Measurements from ENCODE around the gene KLHL17.
"Not testable (repeated sequence)": the region's sequence is repeated elsewhere in the genome, so short reads cannot be mapped to it uniquely, and the experiment has no call there.

Gene KLHL17

DNA sequence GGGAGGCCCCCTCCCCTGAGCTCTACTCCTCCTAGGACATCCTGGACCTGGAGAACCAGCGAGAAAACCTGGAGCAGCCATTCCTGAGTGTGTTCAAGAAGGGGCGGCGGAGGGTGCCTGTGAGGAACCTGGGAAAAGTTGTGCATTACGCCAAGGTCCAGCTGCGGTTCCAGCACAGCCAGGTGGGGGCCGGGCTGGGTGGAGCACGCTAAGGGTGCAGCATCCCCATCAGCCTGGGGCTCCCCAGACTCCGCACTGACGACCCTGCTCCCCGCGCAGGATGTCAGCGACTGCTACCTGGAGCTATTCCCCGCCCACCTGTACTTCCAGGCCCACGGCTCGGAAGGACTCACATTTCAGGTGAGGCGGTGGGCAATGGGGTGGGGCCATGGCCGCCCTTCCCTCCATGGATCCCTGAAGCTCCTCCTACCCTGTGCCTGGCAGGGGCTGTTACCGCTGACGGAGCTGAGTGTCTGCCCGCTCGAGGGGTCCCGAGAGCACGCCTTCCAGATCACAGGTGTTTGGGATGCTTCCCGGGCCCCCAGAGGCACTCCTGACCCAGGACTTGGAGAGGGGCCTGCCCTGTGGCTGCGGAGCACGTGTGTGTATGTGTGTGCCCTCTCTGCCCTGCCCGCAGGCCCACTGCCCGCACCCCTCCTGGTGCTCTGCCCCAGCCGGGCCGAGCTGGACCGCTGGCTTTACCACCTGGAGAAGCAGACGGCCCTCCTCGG, 10.0 kb downstream of the KLHL17 start:
- no peak for DNase-seq (ENCODE audit: low read depth)

DNA sequence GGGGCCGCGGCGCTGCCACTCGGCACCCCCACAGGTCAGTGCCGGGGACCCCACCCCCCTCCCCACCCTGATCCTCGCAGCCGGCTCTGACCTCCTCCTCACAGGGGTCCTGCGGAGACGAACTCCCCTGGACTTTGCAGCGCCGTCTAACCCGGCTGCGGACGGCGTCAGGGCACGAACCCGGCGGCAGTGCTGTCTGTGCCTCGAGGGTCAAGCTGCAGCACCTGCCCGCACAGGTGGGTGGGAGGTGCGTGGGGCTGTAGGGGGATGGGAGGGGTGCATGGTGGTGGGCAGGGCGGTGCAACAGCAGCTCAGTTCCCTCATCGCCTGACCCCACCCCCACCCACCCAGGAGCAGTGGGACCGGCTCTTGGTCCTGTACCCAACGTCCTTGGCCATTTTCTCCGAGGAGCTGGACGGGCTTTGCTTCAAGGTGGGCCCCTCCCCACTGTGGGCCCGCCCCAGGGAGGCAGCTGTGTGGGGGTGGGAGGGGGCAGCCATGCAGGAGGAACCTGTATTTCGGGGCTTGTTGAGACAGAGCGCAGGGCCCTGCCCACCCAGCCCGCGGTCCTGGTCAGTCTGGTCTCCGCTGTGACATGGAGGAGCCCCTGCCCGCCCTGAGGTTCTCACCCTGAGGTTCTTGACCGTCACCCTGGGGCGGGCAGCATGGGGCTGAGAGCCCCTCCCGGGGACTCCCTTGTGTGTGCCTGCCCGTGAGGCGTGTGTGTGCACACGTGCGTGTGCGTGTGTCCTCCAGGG, 10.8 kb downstream of the KLHL17 start:
- DNase-seq (ENCODE audit: low read depth), result no peak

DNA sequence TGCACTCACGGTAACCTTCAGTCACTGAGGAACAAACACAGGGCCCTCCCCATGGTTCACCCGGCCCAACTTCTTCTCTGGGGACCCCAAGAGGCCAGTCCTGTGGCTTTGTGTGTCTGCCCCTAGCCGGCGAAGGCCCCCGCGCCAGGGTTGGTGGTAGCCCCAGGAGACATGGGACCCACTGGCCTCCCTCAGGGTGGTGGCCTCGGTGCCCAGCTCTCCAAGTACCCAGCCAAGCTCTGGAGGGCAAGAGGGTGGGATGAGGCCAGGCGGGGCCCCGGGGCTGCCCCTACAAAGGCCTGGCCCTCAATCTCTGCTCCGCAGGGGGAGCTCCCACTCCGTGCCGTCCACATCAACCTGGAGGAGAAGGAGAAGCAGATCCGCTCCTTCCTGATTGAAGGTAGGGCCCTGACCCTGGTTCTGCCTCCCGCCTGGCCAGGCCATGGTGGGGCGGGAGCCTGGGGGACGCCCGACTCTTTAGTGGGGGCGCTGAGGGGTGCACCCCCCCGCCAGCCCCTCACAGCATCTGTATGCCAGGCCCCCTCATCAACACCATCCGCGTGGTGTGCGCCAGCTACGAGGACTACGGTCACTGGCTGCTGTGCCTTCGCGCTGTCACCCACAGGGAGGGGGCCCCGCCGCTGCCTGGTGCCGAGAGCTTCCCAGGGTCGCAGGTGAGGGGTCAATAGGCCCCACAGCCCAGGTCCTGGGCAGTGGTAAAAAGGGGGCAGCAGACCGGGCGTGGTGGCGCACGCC, 11.5 kb downstream of the KLHL17 start:
- DNase-seq (ENCODE audit: low read depth), result no peak

DNA sequence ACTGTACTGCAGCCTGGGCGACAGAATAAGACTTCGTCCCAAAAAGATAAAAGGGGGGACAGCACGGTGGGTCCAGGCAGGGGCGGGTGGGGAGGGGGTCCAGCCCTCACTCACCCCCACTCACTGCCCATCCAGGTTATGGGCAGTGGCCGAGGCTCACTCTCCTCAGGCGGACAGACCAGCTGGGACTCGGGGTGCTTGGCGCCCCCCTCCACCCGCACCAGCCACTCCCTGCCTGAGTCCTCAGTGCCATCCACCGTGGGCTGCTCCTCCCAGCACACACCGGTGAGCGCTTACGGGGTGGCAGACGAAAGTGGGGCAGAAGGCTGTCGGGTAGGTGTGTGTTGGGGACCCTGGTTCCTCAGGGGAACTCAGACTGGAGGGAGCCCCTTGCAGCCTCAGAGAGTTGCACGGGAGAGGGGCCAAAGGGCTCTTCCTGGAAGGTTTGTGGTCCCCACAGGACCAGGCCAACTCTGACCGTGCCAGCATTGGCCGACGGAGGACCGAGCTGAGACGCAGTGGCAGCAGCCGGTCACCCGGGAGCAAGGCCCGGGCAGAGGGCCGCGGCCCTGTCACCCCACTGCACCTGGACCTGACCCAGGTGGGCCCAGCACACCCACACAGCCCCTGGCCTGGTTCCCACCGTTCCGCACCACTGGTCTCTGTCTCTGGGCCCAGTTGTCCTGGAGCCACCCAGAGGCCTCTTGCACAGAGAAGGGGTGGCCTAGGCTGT, 12.5 kb downstream of the KLHL17 start:
- no peak for DNase-seq (ENCODE audit: low read depth)

DNA sequence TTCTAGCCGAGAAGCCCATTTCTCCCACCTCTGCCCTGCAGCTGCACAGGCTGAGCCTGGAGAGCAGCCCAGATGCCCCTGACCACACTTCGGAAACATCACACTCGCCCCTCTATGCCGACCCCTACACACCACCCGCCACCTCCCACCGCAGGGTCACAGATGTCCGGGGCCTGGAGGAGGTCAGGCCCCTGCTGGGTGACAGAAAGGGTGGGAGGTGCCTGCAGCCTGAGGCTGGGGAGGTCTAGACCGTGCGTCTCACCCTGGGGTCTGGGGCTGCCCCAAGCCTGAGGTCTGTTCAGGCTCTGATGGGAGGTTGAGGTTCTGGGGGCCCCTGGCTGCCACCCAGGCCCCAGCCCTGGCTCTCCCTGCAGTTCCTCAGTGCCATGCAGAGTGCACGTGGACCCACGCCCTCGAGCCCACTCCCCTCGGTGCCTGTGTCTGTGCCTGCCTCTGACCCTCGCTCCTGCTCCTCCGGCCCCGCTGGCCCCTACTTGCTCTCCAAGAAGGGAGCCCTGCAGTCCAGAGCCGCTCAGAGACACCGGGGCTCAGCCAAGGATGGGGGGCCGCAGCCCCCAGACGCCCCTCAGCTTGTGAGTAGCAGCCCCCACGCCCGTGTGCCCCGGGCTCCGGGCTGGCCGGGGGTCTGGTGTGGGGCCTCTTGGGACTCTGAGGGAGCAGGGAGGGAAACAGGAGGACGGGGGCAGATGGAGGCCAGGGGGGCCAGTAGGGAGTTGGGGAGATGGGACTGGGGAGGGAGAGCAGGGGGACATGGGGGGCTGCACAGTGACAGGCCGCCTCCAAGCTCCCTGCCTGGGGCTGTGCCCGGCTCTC, 13.3 kb downstream of the KLHL17 start:
- no peak for DNase-seq (ENCODE audit: low read depth)

DNA sequence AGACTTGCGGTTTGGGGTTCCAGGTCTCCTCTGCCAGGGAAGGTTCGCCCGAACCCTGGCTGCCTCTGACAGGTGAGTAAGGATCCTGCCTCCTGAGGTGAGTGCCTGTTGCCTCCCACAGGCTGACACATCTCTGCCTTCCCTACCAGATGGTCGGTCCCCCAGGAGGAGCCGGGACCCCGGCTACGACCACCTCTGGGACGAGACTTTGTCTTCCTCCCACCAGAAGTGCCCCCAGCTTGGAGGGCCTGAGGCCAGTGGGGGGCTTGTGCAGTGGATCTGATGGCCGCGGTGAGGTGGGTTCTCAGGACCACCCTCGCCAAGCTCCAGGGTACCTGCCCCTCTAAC, 13.9 kb downstream of the KLHL17 start:
- no peak for DNase-seq (ENCODE audit: low read depth)

DNA sequence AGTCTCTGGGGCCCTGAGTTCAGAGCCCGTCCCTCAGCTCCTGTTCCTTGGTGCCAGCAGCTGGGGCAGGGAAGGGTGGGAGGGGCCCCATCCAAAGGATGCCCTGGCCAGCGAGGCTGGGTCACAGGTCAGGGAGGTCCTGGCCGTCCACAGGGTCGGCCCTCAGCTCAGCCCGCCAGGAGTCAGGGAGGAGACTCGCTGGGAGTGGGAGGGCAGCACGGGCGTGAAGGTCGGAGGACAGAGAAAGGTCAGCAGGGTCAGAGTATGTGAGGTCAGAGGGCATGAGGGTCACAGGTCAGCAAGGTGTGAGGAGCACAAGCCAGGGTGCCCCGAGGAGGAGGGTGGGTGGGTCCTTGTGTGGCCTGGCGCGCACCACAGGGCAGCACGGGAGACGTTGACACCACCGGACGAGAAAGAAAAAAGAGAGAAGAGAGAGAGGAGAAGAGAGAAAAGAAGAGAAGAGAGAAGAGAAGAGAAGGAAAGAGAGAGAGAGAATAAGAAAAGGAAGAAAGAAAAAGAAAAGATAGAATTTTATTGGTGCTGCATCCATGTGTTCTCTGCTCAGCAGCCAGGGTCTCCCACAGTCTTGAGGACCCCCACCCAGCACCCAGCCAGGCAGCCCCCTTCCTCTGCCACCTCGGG, 14.4 kb downstream of the KLHL17 start:
- DNase-seq (ENCODE audit: low read depth), result no peak

DNA sequence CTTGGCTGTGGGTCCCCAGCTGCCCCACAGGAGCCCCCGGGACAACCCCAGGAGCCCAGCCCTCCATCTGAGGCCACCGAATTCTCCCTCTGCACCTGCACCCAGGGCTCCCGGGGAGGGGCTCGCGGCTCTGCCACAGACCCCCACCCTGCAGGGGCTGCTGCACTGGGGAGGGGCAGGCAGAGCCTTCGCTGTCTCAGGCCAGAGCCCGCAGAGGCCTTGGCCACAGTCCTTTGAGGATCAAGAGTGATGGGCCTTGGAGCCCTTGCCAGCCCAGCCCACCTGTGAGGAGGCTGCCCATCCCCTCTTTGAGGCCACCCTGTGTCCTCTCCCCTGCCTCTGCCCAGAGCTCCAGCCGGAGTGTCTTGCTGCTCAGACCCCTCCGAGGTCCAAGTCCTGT, 15.0 kb downstream of the KLHL17 start:
- DNase-seq (ENCODE audit: low read depth), result no peak

DNA sequence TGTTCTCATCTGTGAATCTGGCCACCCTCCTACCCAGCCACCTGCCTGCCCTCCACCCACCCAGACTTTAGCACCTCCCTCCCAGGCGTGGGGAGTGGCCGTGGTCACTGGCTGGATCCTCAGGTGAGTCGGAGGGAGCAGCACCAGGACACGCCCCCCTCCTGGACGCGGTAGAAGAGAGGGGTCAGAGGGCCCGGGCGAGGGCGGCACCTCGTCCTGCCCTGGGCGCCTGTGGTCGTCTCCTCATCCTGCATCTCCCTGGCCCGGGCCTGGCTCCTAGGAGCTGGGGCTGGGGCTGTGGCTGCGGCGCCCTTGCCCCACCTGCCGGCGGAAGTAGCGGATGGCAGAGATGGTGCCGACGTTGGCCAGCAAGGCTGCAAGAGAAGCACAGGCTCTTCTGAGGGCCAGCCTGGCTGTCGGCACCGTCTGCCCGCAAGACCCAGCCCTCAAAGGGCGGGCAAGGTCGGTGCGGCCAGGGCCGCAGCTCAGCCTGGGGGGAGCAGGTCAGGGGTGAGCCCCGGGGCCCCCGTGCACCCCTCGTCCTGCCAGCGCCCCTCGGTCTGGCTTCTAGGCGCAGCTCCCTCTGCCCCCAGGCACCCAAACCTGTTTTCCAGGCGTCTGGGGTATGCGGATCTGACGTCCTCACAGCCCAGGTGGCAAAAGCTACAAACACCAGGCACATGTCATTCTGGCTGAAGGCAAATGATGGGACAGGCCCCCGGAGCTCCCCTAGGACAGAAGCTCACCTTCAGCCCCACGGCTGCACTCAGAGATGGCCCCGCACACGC, 15.7 kb downstream of the KLHL17 start:
- DNase-seq (ENCODE audit: low read depth), result peak; percentile 65

DNA sequence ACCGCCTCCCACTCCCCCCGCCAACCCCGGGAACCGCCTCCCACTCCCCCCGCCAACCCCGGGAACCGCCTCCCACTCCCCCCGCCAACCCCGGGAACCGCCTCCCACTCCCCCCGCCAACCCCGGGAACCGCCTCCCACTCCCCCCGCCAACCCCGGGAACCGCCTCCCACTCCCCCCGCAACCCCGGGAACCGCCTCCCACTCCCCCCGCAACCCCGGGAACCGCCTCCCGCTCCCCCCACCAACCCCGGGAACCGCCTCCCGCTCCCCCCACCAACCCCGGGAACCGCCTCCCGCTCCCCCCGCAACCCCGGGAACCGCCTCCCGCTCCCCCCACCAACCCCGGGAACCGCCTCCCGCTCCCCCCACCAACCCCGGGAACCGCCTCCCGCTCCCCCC, 16.4 kb downstream of the KLHL17 start:
- not testable (repeated sequence) for DNase-seq (ENCODE audit: low read depth)

DNA sequence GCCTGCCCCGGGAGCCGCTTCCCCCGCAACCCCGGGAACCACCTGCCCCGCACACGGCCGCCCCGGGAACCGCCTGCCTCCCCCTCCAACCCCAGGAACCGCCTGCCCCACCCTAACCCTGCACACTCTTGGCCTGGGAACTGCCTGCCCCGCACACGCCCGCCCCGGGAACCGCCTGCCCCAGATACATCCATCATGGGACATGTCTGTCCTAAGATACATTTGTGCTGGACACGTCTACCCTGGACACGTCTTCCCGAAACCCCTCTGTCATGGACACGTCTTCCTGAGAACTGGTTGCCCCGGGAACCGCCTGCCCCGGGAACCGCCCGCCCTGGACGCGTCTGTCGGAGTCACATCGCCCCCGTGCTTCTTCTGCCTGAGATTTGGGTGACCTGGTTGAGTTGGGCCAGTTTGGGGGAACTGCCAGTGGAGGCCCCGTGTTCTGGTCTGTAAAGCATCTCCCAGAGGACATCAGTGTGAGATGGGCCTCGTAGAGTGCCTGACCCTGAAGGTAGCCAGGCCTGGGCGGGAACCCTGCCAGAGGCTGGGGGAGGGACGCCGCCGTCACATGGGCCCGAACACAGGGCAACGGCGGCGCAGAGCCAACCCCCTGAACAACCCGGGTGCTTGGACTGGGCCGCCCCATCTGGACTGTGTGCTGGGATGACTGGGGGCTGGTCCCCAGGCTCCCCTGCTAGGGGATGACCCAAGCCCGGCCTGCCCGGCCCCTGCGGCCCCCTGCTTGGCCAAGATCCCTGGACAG, 17.9 kb downstream of the KLHL17 start:
- DNase-seq (ENCODE audit: low read depth), result no peak

DNA sequence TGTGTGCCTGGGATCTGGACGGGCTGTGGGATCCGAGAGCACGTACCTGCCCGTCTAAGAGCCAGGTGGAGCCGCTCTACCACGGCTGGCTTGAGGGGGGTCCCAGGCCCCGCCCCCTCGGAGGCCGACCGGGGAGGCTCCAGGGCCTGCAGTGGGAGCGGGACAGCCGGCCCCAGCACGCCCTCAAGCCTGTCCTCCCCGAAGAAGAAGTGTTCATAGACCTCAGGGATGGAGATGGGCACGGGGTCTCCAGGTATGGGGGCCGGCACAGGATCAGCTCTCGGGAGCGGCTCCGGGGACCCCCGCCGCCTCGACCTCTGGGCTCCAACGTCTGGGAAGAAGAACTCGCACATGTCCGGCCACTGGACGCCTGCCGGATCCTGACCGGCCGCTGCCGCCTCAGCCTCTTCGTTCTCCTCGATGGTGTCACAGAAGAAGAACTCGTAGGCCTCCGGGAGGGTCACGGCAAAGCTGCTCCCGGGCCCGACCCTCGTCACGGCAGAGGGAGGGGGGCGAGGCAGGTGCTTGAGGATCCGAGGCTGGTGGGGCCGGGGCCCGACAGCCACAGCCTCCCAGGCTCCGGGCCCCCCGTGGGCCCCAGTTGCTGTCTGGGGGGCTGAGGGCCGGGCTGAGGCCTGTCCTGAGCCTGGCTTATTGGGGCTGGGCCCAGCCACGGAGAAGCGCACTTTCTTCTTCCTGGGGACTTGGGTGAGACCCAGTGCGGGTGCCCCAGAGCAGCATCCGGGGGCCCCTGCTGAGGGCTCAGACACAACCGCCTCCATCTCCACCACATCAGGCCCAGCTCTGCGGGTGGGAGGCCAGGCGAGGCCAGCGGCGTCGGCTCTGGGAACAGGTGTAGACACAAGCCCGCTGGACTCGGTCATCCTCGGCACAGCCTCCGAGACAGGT, 18.7 kb downstream of the KLHL17 start:
- DNase-seq (ENCODE audit: low read depth), result no peak

DNA sequence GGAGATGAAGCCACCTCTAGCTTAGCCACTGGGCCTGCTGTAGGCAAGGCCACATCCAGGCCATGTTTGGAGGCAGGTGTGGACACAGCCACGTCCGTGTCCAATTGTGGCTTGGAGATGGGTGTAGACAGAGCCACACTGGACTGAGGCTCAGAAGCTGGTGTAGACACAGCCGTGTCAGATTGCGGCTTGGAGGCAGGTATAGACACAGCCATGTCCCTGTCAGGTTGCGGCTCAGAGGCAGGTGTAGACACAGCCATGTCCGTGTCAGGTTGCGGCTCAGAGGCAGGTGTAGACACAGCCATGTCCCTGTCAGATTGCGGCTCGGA, 19.3 kb downstream of the KLHL17 start:
- DNase-seq (ENCODE audit: low read depth), result no peak

DNA sequence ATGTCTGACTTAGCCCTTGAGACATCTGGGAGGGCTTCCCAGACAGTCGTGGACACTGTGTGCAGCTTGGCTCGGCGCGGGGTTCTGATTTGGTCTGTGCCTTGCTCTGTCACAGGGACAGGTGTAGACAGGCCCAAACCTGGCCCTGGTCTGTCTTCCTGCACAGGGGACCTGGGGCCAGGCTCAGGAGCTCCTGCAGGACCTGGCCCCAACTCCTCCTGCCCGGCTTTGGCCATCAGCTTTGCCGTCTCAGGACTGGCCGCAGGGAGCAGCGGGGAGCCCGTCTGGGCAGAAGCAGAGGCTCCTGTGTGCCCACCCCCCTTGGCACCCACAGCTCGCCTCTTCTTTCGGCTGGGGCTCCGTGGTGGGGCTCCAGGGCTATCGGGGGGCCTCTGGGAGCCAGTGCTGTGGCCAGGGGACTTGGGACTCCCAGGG, 19.8 kb downstream of the KLHL17 start:
- DNase-seq (ENCODE audit: low read depth), result no peak

DNA sequence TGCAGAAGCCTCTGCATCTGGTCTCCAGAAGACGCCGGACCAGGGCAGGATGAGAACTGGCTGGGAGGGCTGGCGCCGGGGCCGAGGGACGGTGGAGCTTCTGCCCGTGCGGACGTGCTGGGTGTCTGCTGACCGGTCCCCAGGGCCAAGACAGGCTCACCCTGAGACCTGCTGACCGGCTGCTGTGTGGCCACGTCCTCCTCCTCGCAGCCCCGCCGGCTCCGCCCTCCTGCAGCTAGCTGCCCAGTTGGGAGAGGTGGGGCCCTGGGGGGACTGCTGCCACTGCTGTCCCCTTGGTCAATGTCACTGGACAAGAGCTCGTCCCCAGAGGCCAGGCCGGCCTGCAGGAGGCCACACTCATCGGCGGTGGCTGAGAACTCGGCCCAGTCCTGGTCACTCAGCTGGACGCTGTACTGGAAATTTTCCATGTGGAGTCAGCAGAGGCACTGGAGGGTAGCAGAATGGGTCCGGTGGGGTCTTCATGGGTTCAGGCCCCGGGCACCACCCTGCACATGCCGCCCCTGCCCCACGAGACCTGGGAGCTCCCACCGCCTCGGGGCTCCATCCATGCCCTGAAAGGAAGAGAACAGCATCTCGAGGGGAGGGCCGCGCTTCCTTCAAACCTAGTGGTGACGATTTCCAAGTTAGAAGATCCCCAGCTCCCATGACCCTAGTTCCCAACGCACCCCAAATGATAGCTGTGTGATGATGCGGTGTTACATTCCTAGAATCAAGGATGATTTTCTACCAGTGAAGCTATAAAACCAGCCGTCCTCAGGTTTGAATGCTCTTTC, 20.4 kb downstream of the KLHL17 start:
- DNase-seq (ENCODE audit: low read depth), result no peak

DNA sequence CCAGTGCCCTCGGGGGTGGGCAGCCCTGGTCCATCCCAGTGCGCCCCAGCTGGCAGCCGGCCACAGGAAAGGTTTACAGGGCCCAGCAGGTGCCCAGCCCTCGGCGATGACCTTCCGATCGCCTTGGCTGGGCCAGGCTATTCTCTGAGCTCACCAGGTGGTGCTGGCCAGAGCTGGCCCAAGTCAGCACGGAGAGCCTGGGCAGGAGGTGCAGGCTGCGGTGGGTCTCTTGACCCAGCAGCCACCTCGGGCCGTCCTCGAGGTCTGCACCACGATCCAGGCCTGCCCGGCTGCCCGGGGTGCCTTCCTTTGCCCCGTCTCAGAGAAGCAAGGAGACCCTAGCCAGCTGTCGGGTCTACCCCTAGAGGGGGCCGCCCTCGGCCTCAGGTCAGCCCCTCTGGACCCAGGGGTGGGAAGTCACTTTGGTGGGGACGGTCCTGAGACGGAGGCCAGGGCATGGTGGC, 21.1 kb downstream of the KLHL17 start:
- no peak for DNase-seq (ENCODE audit: low read depth)

DNA sequence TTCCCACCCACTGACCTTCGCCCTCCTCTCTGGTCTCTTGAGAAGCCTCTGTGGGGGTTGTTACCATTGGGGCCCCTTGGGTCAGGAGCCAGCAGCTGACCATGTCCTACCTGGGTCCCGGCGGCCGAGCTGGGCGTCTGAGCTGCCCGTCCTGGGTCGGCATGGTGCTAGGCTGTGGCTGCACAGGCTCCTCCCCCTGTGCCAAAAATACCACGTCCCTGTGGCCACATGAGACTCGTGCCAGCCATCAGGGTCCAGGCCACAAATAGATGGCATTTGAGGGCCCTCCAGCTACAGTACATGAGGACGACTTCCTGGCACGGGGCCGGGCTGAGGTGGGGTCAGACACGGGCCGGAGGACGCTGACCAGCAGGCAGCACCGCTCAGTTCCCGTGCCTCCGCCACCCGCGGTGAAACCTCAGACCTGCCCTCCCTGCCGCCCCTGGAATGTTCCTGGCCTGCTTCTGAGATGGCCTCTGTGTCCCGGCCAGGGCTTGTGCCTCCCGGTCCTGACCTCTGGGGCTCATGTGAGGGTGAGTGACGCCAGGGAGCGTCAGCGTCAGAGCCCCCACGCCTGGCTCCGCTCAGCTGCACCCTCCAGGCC, 21.7 kb downstream of the KLHL17 start, which contains the start of gene PERM1:
Gene PERM1, minus strand, starts transcription at position 139 of the 604 bp plus-strand sequence. CDS start 1,064 bp downstream, outside the sequence.
- no peak for DNase-seq (ENCODE audit: low read depth)
